Lung (tissue), 12 donors: Measurements from ENCODE around the gene ITGBL1. TPM values are rescaled to one million over a fixed set of nuclear protein-coding genes. Genes with fewer than 3 reads are reported as not detected.

Experiments used
- ATAC-seq: fragments of 200-7000 bp; cut with Tn5 transposase; one replicate; pipeline ENCODE4 v1.9.1; 2020; ENCODE audit warnings: moderate number of reproducible peaks; ENCODE audit not compliant: insufficient read depth, low FRiP score
- DNase-seq, 3 donors: peaks; one replicate each; pipeline ENCODE4 v3.0.0-alpha.2; 2013 to 2017
- H3K27ac ChIP-seq, 2 donors: one replicate each; pipeline ENCODE4 v1.5.1; 2013; ENCODE audit warnings: mild to moderate bottlenecking in 2 of 2, moderate library complexity in 2 of 2, control low read depth in 1 of 2, inconsistent platforms in 1 of 2, low read depth in 1 of 2, low read length in 1 of 2
- H3K27me3 ChIP-seq, 3 donors: one replicate each; pipeline ENCODE4 v1.5.1; 2013; ENCODE audit warnings: low read length in 2 of 3; ENCODE audit not compliant: control insufficient read depth in 3 of 3, insufficient read depth in 3 of 3
- H3K36me3 ChIP-seq, 4 donors: one replicate each; pipeline ENCODE4 v1.5.1; 2013; ENCODE audit warnings: low read length in 4 of 4, mild to moderate bottlenecking in 1 of 4, moderate library complexity in 1 of 4; ENCODE audit not compliant: control insufficient read depth in 4 of 4, insufficient read depth in 4 of 4
- H3K4me1 ChIP-seq, 5 donors: one replicate each; pipeline ENCODE4 v1.5.1; 2013; ENCODE audit warnings: low read length in 5 of 5, mild to moderate bottlenecking in 2 of 5, moderate library complexity in 1 of 5; ENCODE audit not compliant: control insufficient read depth in 5 of 5, insufficient read depth in 5 of 5
- H3K4me3 ChIP-seq: one replicate; pipeline ENCODE4 v1.5.1; 2013; ENCODE audit warnings: mild to moderate bottlenecking, control low read depth, moderate library complexity
- H3K9ac ChIP-seq, 2 donors: one replicate each; pipeline ENCODE4 v1.5.1; 2013; ENCODE audit warnings: low read length in 2 of 2, control low read depth in 1 of 2; ENCODE audit not compliant: insufficient read depth in 1 of 2
- H3K9me3 ChIP-seq, 4 donors: one replicate each; pipeline ENCODE4 v1.5.1; 2013; ENCODE audit warnings: low read length in 3 of 4, mild to moderate bottlenecking in 1 of 4, moderate library complexity in 1 of 4; ENCODE audit not compliant: control insufficient read depth in 4 of 4, insufficient read depth in 3 of 4
- WGBS, 2 donors: extraction: QIAGEN DNeasy Blood & Tissue Kit; methylation state at CpG; one replicate each; pipeline ENCODE4 v1.1.7; 2013; 5-methylcytosine and 5-hydroxymethylcytosine counted together
- polyA plus RNA-seq, 2 donors: library from polyadenylated mRNA; stranded (reverse); fragments of 200-250 nt; gene quantifications; one replicate each; pipeline ENCODE4 v1.2.1, GENCODE V29; 2013
- total RNA-seq, 2 donors: library from RNA; depleted of rRNA in 1 of 2; stranded (reverse); fragments of >200 nt in 1 of 2; gene quantifications; one replicate each; pipeline ENCODE4 v1.2.1, GENCODE V29; 2014 to 2021
- TF ChIP-seq, protein P1 (sequence below): IDR thresholded peaks from 2 replicates; pipeline ENCODE4 v1.5.1; 2012; ENCODE audit warnings: mild to moderate bottlenecking; ENCODE audit errors: control extremely low read depth, extremely low read depth
- donor health status: control.
- donor health status: control.
- donor health status: Bipolar disorder and iron deficiency.
- donor health status: healthy.
- donor health status: DM: yes; HTN: yes; CAD: no.

Gene ITGBL1
- total and polyA plus RNA-seq, 4 donors = 1.1 to 7.2 (median 4.0) TPM

DNA sequence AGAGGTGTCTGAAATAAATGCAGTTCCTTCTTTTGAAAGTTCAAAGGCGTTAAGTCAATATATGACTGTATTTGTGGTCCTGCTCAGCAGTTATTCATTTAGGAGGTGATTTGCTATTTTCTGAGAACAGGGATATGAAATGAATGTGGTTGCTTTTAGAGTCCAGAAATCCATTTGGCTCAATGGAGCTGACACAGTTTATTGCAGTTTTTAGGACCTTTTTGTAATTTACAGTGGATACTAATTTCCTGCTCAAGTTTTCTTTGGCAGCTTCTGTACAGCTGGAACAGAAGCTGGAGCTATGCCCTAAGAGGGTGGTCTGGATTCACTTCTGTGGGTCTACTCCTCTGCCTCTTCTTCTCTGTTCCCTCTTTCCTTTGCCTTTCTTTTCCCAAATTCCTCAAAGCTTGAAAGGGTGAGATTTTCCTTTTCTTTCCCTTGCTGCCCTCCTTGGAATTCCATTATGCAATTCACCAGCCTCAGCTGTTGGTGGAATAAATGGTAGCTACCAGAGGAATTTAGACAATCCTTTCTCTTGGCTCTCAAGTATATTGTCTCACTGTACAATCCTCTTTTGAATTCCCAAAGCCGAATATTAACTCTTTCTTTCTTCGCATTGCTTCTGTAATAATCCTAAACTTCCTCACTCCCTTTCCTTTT lies 39.9 kb downstream of the ITGBL1 start:
- no peak overlapping the region for H3K9ac ChIP-seq
- H3K4me1 ChIP-seq = no peaks in the 10 kb centered on the region
- no peak overlapping the region for H3K4me3 ChIP-seq
- ATAC-seq (no peak), DNase-seq (no peak)
- TF ChIP-seq, protein P1, sequence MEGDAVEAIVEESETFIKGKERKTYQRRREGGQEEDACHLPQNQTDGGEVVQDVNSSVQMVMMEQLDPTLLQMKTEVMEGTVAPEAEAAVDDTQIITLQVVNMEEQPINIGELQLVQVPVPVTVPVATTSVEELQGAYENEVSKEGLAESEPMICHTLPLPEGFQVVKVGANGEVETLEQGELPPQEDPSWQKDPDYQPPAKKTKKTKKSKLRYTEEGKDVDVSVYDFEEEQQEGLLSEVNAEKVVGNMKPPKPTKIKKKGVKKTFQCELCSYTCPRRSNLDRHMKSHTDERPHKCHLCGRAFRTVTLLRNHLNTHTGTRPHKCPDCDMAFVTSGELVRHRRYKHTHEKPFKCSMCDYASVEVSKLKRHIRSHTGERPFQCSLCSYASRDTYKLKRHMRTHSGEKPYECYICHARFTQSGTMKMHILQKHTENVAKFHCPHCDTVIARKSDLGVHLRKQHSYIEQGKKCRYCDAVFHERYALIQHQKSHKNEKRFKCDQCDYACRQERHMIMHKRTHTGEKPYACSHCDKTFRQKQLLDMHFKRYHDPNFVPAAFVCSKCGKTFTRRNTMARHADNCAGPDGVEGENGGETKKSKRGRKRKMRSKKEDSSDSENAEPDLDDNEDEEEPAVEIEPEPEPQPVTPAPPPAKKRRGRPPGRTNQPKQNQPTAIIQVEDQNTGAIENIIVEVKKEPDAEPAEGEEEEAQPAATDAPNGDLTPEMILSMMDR = no peak
- H3K27me3 ChIP-seq = no peaks in the 10 kb centered on the region
- no peaks in the 10 kb centered on the region for H3K36me3 ChIP-seq
- 84 to 96% methylated on average over 3 of the region's 3 CpGs for WGBS, 2 donors
- H3K9me3 ChIP-seq = no peaks in the 10 kb centered on the region
- no peak overlapping the region for H3K27ac ChIP-seq

DNA sequence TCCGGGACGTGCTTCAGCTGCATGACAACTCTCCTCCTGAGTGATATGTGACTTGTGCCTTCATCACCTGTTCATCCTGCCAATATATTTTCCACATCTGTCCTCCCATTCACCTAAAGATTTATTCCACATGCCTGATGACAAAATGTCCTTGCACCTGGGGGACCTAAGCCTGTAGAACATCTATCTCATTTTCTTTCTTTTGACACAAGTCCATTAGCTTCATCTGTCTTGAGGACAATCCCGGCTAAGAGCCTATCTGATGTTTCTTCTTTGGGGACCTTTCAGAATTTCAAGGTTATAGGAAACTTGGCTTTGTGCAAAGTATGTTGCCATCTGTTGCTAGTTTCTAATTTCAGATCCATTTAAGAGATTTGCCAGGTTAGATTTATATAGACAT lies 41.1 kb downstream of the ITGBL1 start:
- no peak for DNase-seq
- no peaks in the 10 kb centered on the region for H3K9me3 ChIP-seq
- H3K27ac ChIP-seq = no peak overlapping the region
- 82 to 84% methylated on average over 3 of the region's 3 CpGs for WGBS, 2 donors
- H3K36me3 ChIP-seq = no peaks in the 10 kb centered on the region
- H3K9ac ChIP-seq = no peak overlapping the region
- H3K4me1 ChIP-seq = no peaks in the 10 kb centered on the region
- TF ChIP-seq, protein P1 = no peak
- no peak for ATAC-seq
- no peaks in the 10 kb centered on the region for H3K27me3 ChIP-seq
- no peak overlapping the region for H3K4me3 ChIP-seq

DNA sequence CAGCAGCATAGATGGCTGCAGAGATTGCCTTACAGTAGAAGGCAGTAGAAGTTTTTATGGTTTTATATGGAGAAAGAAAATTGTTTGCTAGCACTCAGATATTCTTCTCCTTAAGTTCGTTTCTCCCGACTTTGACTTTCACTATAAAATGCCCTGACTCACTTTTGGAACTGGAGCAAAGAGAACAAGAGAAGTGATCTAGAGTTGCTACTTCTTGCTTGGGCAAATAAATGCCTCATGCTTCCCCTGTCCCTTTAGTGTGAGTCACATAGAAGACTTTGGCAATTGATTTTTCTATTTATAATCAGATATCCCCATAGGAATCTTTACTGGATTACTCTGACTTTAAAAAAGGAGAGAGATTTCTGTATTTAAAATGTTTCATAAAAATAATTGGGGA lies 46.9 kb downstream of the ITGBL1 start:
- WGBS, 2 donors = 93 to 95% methylated on average over 2 of the region's 2 CpGs
- DNase-seq = no peak
- TF ChIP-seq, protein P1 = no peak
- Histone ChIP-seq H3K9me3 (no peaks in the 10 kb centered on the region), H3K27me3 (no peaks in the 10 kb centered on the region), H3K36me3 (no peaks in the 10 kb centered on the region), H3K4me1 (no peaks in the 10 kb centered on the region), H3K9ac (no peak overlapping the region), H3K27ac (no peak overlapping the region), H3K4me3 (no peak overlapping the region)
- no peak for ATAC-seq

DNA sequence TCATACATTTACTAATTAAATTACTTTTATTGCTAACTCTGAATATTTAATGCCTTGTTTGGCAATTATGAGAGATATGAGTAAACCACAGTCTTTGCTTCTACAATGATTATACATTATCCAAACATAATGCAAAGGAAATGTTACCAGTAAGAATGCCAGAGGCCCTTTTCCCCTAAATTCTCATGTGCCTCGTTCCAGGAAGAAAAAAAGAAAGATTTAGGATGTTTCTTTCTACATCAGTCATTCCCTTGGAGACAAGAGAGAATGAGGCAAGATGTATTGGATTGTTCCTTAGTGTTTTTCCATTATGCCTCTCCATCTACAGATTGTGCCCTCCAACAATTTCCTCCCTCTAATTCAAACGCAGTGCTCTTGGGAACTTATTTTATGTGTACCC lies 50.1 kb downstream of the ITGBL1 start:
- DNase-seq = no peak
- WGBS, 2 donors = 50 to 63% methylated on average over 2 of the region's 2 CpGs

More for the DNA sequence above, 50.1 kb downstream of the ITGBL1 start:
- Histone ChIP-seq H3K4me1 (no peaks in the 10 kb centered on the region), H3K27me3 (no peaks in the 10 kb centered on the region), H3K9ac (no peak overlapping the region), H3K27ac (no peak overlapping the region), H3K36me3 (no peaks in the 10 kb centered on the region), H3K4me3 (no peak overlapping the region), H3K9me3 (no peaks in the 10 kb centered on the region)
- TF ChIP-seq, protein P1 = no peak
- no peak for ATAC-seq
